PC-9 (cell line): Measurements from ENCODE around the gene TLN1. TPM values are rescaled to one million over a fixed set of nuclear protein-coding genes. Genes with fewer than 3 reads are reported as not detected.

ENCODE experiments used
- BruUV-seq: library from RNA; stranded (reverse); fragments of 400-500 nt; replicated peaks from 2 replicates; lab custom pipeline; 2021; lab: Mats Ljungman, UMichigan
- CTCF ChIA-PET: fragments of 300-600 bp; sonication (Branson Sonifier 250); formaldehyde crosslinking; loops from one replicate; lab custom pipeline; 2022; ENCODE audit warnings: antibody characterized with exemption; lab: Charles Lee
- POLR2A ChIA-PET: fragments of 300-600 bp; sonication (Branson Sonifier 250); formaldehyde crosslinking; loops from one replicate; lab custom pipeline; 2022; ENCODE audit warnings: antibody characterized with exemption; ENCODE audit not compliant: unreplicated experiment; lab: Charles Lee
- DNase-seq, 2 experiments: peaks; one replicate each; pipeline versions ENCODE4 v3.0.0 to v3.0.0-alpha.2; 2015 to 2022; ENCODE audit warnings: mixed read lengths in 1 of 2
- H2AFZ ChIP-seq: fragments of 200-600 bp; sonication (generic); 2 replicates; pipeline ENCODE4 v1.8.1; 2017; ENCODE audit warnings: antibody characterized with exemption
- H3F3A ChIP-seq: fragments of 200-600 bp; sonication (generic); 2 replicates; pipeline ENCODE4 v1.8.1; 2017; ENCODE audit warnings: antibody characterized with exemption, mild to moderate bottlenecking, low read depth; ENCODE audit not compliant: insufficient read depth
- H3K27ac ChIP-seq: fragments of 200-600 bp; sonication (generic); 2 replicates; pipeline ENCODE4 v1.6.1; 2016; ENCODE audit warnings: mixed run types
- H3K27me3 ChIP-seq: fragments of 200-600 bp; sonication (generic); 2 replicates; pipeline ENCODE4 v1.6.1; 2016; ENCODE audit warnings: low read depth, mixed run types; ENCODE audit not compliant: insufficient read depth
- H3K36me3 ChIP-seq: fragments of 200-600 bp; sonication (generic); 2 replicates; pipeline ENCODE4 v1.6.1; 2016; ENCODE audit warnings: low read depth, mixed run types
- H3K4me1 ChIP-seq: fragments of 200-600 bp; sonication (generic); replicated peaks from 2 replicates; pipeline ENCODE4 v1.6.1; 2016; ENCODE audit warnings: mixed run types; ENCODE audit not compliant: insufficient read depth
- H3K4me2 ChIP-seq: fragments of 200-600 bp; sonication (generic); 2 replicates; pipeline ENCODE4 v1.6.1; 2017; ENCODE audit warnings: mixed run types
- H3K4me3 ChIP-seq: fragments of 200-600 bp; sonication (generic); 2 replicates; pipeline ENCODE4 v1.6.1; 2016; ENCODE audit warnings: mixed run types
- H3K79me2 ChIP-seq: fragments of 200-600 bp; sonication (generic); 2 replicates; pipeline ENCODE4 v1.6.1; 2017; ENCODE audit warnings: low read depth, mixed run types
- H3K9me2 ChIP-seq: fragments of 200-600 bp; sonication (generic); 2 replicates; pipeline ENCODE4 v1.8.1; 2017; ENCODE audit warnings: mild to moderate bottlenecking; ENCODE audit not compliant: insufficient read depth
- H3K9me3 ChIP-seq: fragments of 200-600 bp; sonication (generic); 2 replicates; pipeline ENCODE4 v1.8.1; 2016; ENCODE audit warnings: low read depth; ENCODE audit not compliant: insufficient read depth
- H4K20me1 ChIP-seq: fragments of 200-600 bp; sonication (generic); 2 replicates; pipeline ENCODE4 v1.8.1; 2017; ENCODE audit not compliant: insufficient read depth
- CTCF ChIP-seq: fragments of 200-600 bp; sonication (generic); conservative IDR thresholded peaks from 2 replicates; pipeline ENCODE4 v1.6.1; 2017; ENCODE audit warnings: mixed run types, antibody characterized with exemption, mild to moderate bottlenecking, moderate library complexity
- EZH2 ChIP-seq: fragments of 200-600 bp; sonication (generic); IDR thresholded peaks from 2 replicates; pipeline ENCODE4 v1.8.0; 2017; ENCODE audit warnings: antibody characterized with exemption, low read depth
- intact Hi-C: fragments of 100-400 bp; cut with micrococcal nuclease; formaldehyde crosslinking; loops from one replicate; pipeline ENCODE4 v1.10.0; 2022; ENCODE audit not compliant: unreplicated experiment
- total RNA-seq: library from RNA; stranded (reverse); gene quantifications from 2 replicates; pipeline ENCODE4 v1.2.3, GENCODE V29; 2021

TLN1 gene
- total RNA-seq, 1 experiment from 2014 or later, result 101 TPM

- no TSS peak for BruUV-seq
- Histone ChIP-seq H4K20me1 (no peaks in the 10 kb centered on the region), H3K9me3 (no peaks in the 10 kb centered on the region), H3K27ac (peak overlapping the region; percentile 65), H3K79me2 (no peaks in the 10 kb centered on the region), H3K27me3 (no peaks in the 10 kb centered on the region), H2AFZ (no peak overlapping the region), H3F3A (peaks cover 19% of the 10 kb centered on the region), H3K36me3 (peaks cover 4% of the 10 kb centered on the region; the same call in 1 of the 2 replicates), H3K9me2 (no peaks in the 10 kb centered on the region), H3K4me3 (no peak overlapping the region), H3K4me1 (peaks cover 21% of the 10 kb centered on the region), H3K4me2 (peak overlapping the region; percentile 47; the same call in 1 of the 2 replicates)
- TF ChIP-seq EZH2, result no peak
- ChIA-PET CTCF (interaction anchor here (0.8 to 1.1 kb wide), 2 partner anchors 15 to 48 kb away, joined by 3 to 4 read pairs; partner anchors contain the start of gene ARHGEF39), POLR2A (interaction anchor here (0.6 to 1.1 kb wide), 4 partner anchors 15 to 44 kb away, joined by 3 to 24 read pairs (median 4); no protein-coding TSS in a partner anchor)
- DNase-seq, result peak in 1 of 2 experiments; percentile 29
- intact Hi-C loops, result no loop called here
These were observed 19.1 kb downstream of the TLN1 start for GRCh38 chr9:35712762-35713400.

DNA sequence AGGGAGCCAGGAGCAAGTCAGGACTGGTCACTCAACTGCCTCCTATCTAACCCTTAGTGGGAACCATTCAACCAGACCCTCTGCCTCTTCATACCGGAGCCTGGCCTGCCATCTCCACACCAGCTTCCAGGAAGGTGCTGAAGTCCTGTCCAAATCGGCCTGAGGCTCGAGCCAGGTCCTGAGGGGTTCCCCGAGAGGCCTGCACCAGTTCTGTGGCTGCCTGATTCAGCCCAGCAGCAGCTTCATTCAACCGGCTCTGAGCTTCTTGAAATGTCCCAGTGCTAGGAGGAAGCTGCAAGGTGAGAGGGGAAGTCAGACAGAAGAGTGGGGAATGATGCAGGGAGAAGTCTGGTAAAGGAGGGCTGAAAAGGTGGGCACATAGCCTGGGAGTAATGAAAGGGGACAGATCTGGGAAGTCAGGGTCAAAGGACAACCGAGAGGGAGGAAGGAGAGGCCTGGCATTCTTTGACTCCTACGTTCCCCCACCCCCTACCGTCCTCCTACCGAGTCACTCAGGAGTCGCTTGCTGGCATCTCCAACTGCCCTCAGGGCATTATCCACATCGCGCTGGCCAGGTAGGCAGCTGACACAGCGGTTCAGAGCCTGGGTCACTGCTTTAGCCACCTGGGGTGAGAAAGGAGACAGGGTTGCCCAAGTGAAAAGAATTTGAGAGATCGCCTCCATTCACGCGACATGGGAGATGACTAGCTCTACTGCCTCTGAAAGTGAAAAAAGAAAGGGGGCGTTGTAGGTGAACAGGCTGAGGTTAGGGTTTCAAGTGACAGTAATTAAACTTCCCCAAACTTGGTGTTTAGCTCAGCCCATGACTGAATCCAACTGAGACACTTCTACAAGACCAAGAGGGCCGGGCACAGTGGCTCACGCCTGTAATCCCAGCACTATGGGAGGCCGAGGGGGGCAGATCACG is 20.2 kb downstream of the TLN1 start:
- H3F3A ChIP-seq, result peaks cover 19% of the 10 kb centered on the region
- ChIA-PET CTCF (interaction anchor here (0.8 to 1.1 kb wide), 3 partner anchors 17 to 47 kb away, joined by 3 to 4 read pairs (median 3); partner anchors contain the start of gene ARHGEF39), POLR2A (interaction anchor here (0.5 to 1.1 kb wide), 7 partner anchors 12 to 45 kb away, joined by 3 to 24 read pairs (median 4); partner anchors contain the start of genes CREB3 and TLN1)
- H3K4me2 ChIP-seq, result peak overlapping the region; percentile 47
- H3K4me3 ChIP-seq, result no peak overlapping the region
- intact Hi-C loops, result no loop called here
- H3K27ac ChIP-seq, result peak overlapping the region; percentile 65
- no peak overlapping the region for H2AFZ ChIP-seq
- H4K20me1 ChIP-seq, result no peaks in the 10 kb centered on the region
- TF ChIP-seq EZH2 (no peak), CTCF (no peak; the same call in 1 of the 2 replicates)
- no peaks in the 10 kb centered on the region for H3K9me2 ChIP-seq
- H3K79me2 ChIP-seq, result no peaks in the 10 kb centered on the region
- H3K9me3 ChIP-seq, result no peaks in the 10 kb centered on the region
- H3K36me3 ChIP-seq, result peaks cover 4% of the 10 kb centered on the region; the same call in 1 of the 2 replicates
- H3K4me1 ChIP-seq, result peaks cover 21% of the 10 kb centered on the region
- peak; percentile 86 to 92 for DNase-seq
- no peaks in the 10 kb centered on the region for H3K27me3 ChIP-seq
- no TSS peak for BruUV-seq

GRCh38 chr9:35710818-35711500 is 21.0 kb downstream of the TLN1 start:
- no peak for DNase-seq
- CTCF ChIA-PET, result interaction anchor here (0.8 kb wide), 1 partner anchor 20 kb away, joined by 3 read pairs; no protein-coding TSS in a partner anchor
- Histone ChIP-seq H3K36me3 (no peaks in the 10 kb centered on the region), H2AFZ (no peak overlapping the region), H3K79me2 (no peaks in the 10 kb centered on the region), H3K4me2 (no peak overlapping the region), H3K4me3 (no peak overlapping the region), H3K9me3 (no peaks in the 10 kb centered on the region), H3K27ac (peak overlapping the region; percentile 59; the same call in 1 of the 2 replicates), H3K4me1 (peaks cover 21% of the 10 kb centered on the region), H3F3A (peaks cover 19% of the 10 kb centered on the region), H3K9me2 (no peaks in the 10 kb centered on the region), H3K27me3 (no peaks in the 10 kb centered on the region), H4K20me1 (no peaks in the 10 kb centered on the region)
- intact Hi-C loops, result no loop called here
- TF ChIP-seq EZH2, result no peak
- no peak for TF ChIP-seq CTCF
- POLR2A ChIA-PET, result no interaction called here
- TSS peak; percentile 19 for BruUV-seq
